ENCODE measurements around the gene C1orf159. TPM values are rescaled to one million over a fixed set of nuclear protein-coding genes. Genes with fewer than 3 reads are reported as not detected.
A peak's percentile ranks its signal among the peaks of the same experiment; 100 is the strongest.

C1orf159 gene
- total and polyA plus RNA-seq, 9 of the 15 experiments (the other 6 are each of a cell fraction or from before 2014, with no cell fraction given): 0.28 to 54.9 (median 10.6) TPM

- H4K20me1 ChIP-seq (replicated peaks; ENCODE audit: control insufficient read depth, insufficient read depth, low read length): no peaks in the 10 kb centered on the region
- H3K4me1 ChIP-seq (replicated peaks in 1 of 2; ENCODE audit: control insufficient read depth in 2 of 2, insufficient read depth in 2 of 2, low read length in 2 of 2): peaks cover 57 to 79% of the 10 kb centered on the region in 2 experiments
- ChIA-PET CTCF (ENCODE audit: low intra/inter-chr PET ratio) (interaction anchor here (0.7 kb wide), 1 partner anchor 155 kb away, joined by 3 read pairs; no protein-coding TSS in a partner anchor), POLR2A (interaction anchor here (0.7 to 1.0 kb wide), 2 partner anchors 10 to 40 kb away, joined by 3 read pairs; no protein-coding TSS in a partner anchor)
- H3K4me2 ChIP-seq (ENCODE audit: insufficient read depth, low read length): peak overlapping the region; percentile 70
- DNase-seq (ENCODE audit: extremely low read depth in 1 of 4, low spot score in 3 of 4) (peak in 3 of 4 experiments; percentile 55 to 82 (median 60)), FAIRE-seq (peak; percentile 6), ATAC-seq (no peak)
- intact Hi-C loops (cut with micrococcal nuclease): loop anchor here (1.0 to 5.0 kb wide), 4 partner anchors 29 to 140 kb away; partner anchors contain the start of genes AGRN, HES4 and SAMD11
- peak overlapping the region; percentile 29; the same call in 1 of the 2 replicates for H3K4me3 ChIP-seq
- no peaks in the 10 kb centered on the region for H3K36me3 ChIP-seq (ENCODE audit: control insufficient read depth, insufficient read depth, low read length)
- no peaks in the 10 kb centered on the region for H3K79me2 ChIP-seq (ENCODE audit: control insufficient read depth, insufficient read depth, low read length)
- in situ Hi-C loops (cut with MboI): loop anchor here (10.0 kb wide), 1 partner anchor 77 kb away; the partner anchor contains the start of gene PERM1
- H3K9me1 ChIP-seq (ENCODE audit: control insufficient read depth, insufficient read depth, low read length): no peaks in the 10 kb centered on the region
- no TSS peak for BruUV-seq (replicated peaks)
- H3K27me3 ChIP-seq (ENCODE audit: control insufficient read depth in 2 of 2, insufficient read depth in 2 of 2, low read length in 2 of 2): no peaks in the 10 kb centered on the region
- peak overlapping the region in 1 of 2 experiments; percentile 88; a peak in 3 of 4 replicates for H3K9ac ChIP-seq (ENCODE audit: insufficient read depth in 1 of 2, low read depth in 2 of 2, low read length in 2 of 2)
- no peak overlapping the region for H3K27ac ChIP-seq (ENCODE audit: extremely low read depth, low read depth, low read length)
- no peaks in the 10 kb centered on the region for H3K9me3 ChIP-seq (replicated peaks; ENCODE audit: control insufficient read depth, insufficient read depth, low read depth, low read length)
- 45% methylated on average over 13 of the region's 18 CpGs for WGBS (ENCODE audit: insufficient coverage, low coverage, missing lambda C conversion rate)
- peak overlapping the region; percentile 57 for H2AFZ ChIP-seq (ENCODE audit: low read depth, low read length)
- TF ChIP-seq ELK3 (CRISPR knock-in tag; IDR thresholded peaks at IDR 0.05): no peak
- peak; percentile 18; the same call in 1 of the 2 replicates for TF ChIP-seq ZFX (CRISPR knock-in tag; IDR thresholded peaks at IDR 0.05)
- no peak for TF ChIP-seq RBM17 (IDR thresholded peaks at IDR 0.05; ENCODE audit: borderline replicate concordance, low read depth, low read length)
- peak; percentile 74 for TF ChIP-seq VEZF1 (CRISPR knock-in tag; IDR thresholded peaks at IDR 0.05)
- TF ChIP-seq ARID3A (IDR thresholded peaks at IDR 0.05; ENCODE audit: borderline replicate concordance, low read depth, low read length): no peak
- TF ChIP-seq PKNOX1 (IDR thresholded peaks at IDR 0.05): peak; percentile 49
- no peak for TF ChIP-seq ATF3 (IDR thresholded peaks at IDR 0.05)
- no peak for TF ChIP-seq ATF3 (CRISPR knock-in tag; conservative IDR thresholded peaks at IDR 0.05)
- TF ChIP-seq TFAP4 (CRISPR knock-in tag; IDR thresholded peaks at IDR 0.05; ENCODE audit: borderline replicate concordance): peak; percentile 31; the same call in 1 of the 2 replicates
- 0 out of 4 replicates have a peak, but pooled peaks of 1 of the 2 experiments have one; percentile 5 for TF ChIP-seq KDM1A (IDR thresholded peaks at IDR 0.05)
- TF ChIP-seq ZFP1 (CRISPR knock-in tag; IDR thresholded peaks at IDR 0.05): peak; percentile 76
Measured at GRCh38 chr1:1061682-1062345, 54.1 kb downstream of the C1orf159 start.
